SU-DHL-6 (cell line): ENCODE measurements around the gene HS3ST3B1.

Source experiments
- H2AFZ ChIP-seq: fragments of 200-600 bp; sonication (generic); 2 replicates; pipeline ENCODE4 v1.6.1; 2014; ENCODE audit warnings: low read depth, mild to moderate bottlenecking, moderate library complexity, mixed read lengths, antibody characterized with exemption, low read length; ENCODE audit not compliant: severe bottlenecking
- H3F3A ChIP-seq: fragments of 200-600 bp; shearing (Covaris generic); 2 replicates; pipeline ENCODE4 v1.6.0; 2016; ENCODE audit warnings: antibody characterized with exemption, mild to moderate bottlenecking; ENCODE audit not compliant: insufficient read depth
- H3K27ac ChIP-seq: fragments of 200-600 bp; sonication (generic); 2 replicates; pipeline ENCODE4 v1.5.1; 2016; ENCODE audit warnings: low read depth, mild to moderate bottlenecking, low read length, moderate library complexity, mixed read lengths
- H3K27me3 ChIP-seq: fragments of 200-600 bp; sonication (generic), shearing (Covaris generic); 2 replicates; pipeline ENCODE4 v1.6.0; 2014; ENCODE audit warnings: mild to moderate bottlenecking, low read length
- H3K36me3 ChIP-seq: fragments of 200-600 bp; sonication (generic); 2 replicates; pipeline ENCODE4 v1.6.1; 2014; ENCODE audit warnings: mild to moderate bottlenecking, low read length, mixed read lengths
- H3K4me2 ChIP-seq: fragments of 300-600, 200-600 bp; shearing (Covaris generic), sonication (generic); 2 replicates; pipeline ENCODE4 v1.6.0; 2014; ENCODE audit warnings: low read length, low read depth, mild to moderate bottlenecking; ENCODE audit not compliant: poor library complexity, severe bottlenecking
- H3K4me3 ChIP-seq: fragments of 200-600 bp; sonication (generic); 2 replicates; pipeline ENCODE4 v1.5.1; 2014; ENCODE audit warnings: antibody characterized with exemption, low read length, mild to moderate bottlenecking, mixed read lengths; ENCODE audit not compliant: insufficient read depth, poor library complexity, severe bottlenecking
- H3K79me2 ChIP-seq: fragments of 200-600 bp; sonication (generic); 2 replicates; pipeline ENCODE4 v1.6.1; 2014; ENCODE audit warnings: mild to moderate bottlenecking, low read length, moderate library complexity; ENCODE audit not compliant: insufficient read depth
- H3K9ac ChIP-seq: fragments of 200-600 bp; sonication (generic); 2 replicates; pipeline ENCODE4 v1.7.0; 2014; ENCODE audit warnings: mild to moderate bottlenecking, low read length
- H3K9me2 ChIP-seq: fragments of 200-600 bp; sonication (generic); replicated peaks from 2 replicates; pipeline ENCODE4 v1.6.1; 2014; ENCODE audit warnings: low read length; ENCODE audit not compliant: insufficient read depth
- H3K9me3 ChIP-seq: fragments of 200-600 bp; sonication (generic); 2 replicates; pipeline ENCODE4 v1.6.1; 2014; ENCODE audit warnings: low read length, mixed read lengths; ENCODE audit not compliant: insufficient read depth
- H4K20me1 ChIP-seq: fragments of 200-600 bp; sonication (generic); 2 replicates; pipeline ENCODE4 v1.6.1; 2014; ENCODE audit warnings: low read depth, mild to moderate bottlenecking, antibody characterized with exemption, low read length, moderate library complexity, mixed read lengths
- CTCF ChIP-seq: fragments of 200-600 bp; sonication (generic); IDR thresholded peaks from one replicate; pipeline ENCODE4 v1.5.1; 2017; ENCODE audit warnings: antibody characterized with exemption, mild to moderate bottlenecking, low read length, moderate library complexity; ENCODE audit not compliant: insufficient read depth, poor library complexity, severe bottlenecking
- EZH2phosphoT487 ChIP-seq: fragments of 200-600 bp; sonication (generic), shearing (Covaris generic); conservative IDR thresholded peaks from 2 replicates; pipeline ENCODE4 v1.6.1; 2018; ENCODE audit warnings: mild to moderate bottlenecking, antibody characterized with exemption, low read length, moderate library complexity, mixed read lengths

The HS3ST3B1 gene

GRCh38 chr17:14318109-14318917 lies 17.4 kb downstream of the HS3ST3B1 start:
- Histone ChIP-seq H3K9ac (no peak overlapping the region), H3K27me3 (no peaks in the 10 kb centered on the region), H3K27ac (no peak overlapping the region), H3K9me3 (no peaks in the 10 kb centered on the region), H3K9me2 (no peaks in the 10 kb centered on the region), H4K20me1 (no peaks in the 10 kb centered on the region), H3K4me2 (no peak overlapping the region), H3F3A (no peaks in the 10 kb centered on the region), H3K79me2 (no peaks in the 10 kb centered on the region), H3K4me3 (no peak overlapping the region), H3K36me3 (no peaks in the 10 kb centered on the region), H2AFZ (no peak overlapping the region)
- TF ChIP-seq EZH2phosphoT487, result no peak
- TF ChIP-seq CTCF, result no peak

GRCh38 chr17:14318918-14319205 lies 18.0 kb downstream of the HS3ST3B1 start:
- no peak overlapping the region for H2AFZ ChIP-seq
- no peaks in the 10 kb centered on the region for H3K9me3 ChIP-seq
- H3K4me3 ChIP-seq, result no peak overlapping the region
- no peaks in the 10 kb centered on the region for H4K20me1 ChIP-seq
- no peak overlapping the region for H3K4me2 ChIP-seq
- TF ChIP-seq EZH2phosphoT487, result no peak
- TF ChIP-seq CTCF, result no peak
- no peaks in the 10 kb centered on the region for H3K27me3 ChIP-seq
- H3K79me2 ChIP-seq, result no peaks in the 10 kb centered on the region
- no peaks in the 10 kb centered on the region for H3F3A ChIP-seq
- no peaks in the 10 kb centered on the region for H3K9me2 ChIP-seq
- H3K27ac ChIP-seq, result no peak overlapping the region
- H3K36me3 ChIP-seq, result no peaks in the 10 kb centered on the region
- no peak overlapping the region for H3K9ac ChIP-seq

- H3K36me3 ChIP-seq, result no peaks in the 10 kb centered on the region
- no peaks in the 10 kb centered on the region for H3K79me2 ChIP-seq
- H3K9ac ChIP-seq, result no peak overlapping the region
- H3K27me3 ChIP-seq, result no peaks in the 10 kb centered on the region
- no peak overlapping the region for H2AFZ ChIP-seq
- H3F3A ChIP-seq, result no peaks in the 10 kb centered on the region
- H3K4me3 ChIP-seq, result no peak overlapping the region
- H3K4me2 ChIP-seq, result no peak overlapping the region
- no peak overlapping the region for H3K27ac ChIP-seq
- TF ChIP-seq EZH2phosphoT487 (no peak), CTCF (no peak)
- no peaks in the 10 kb centered on the region for H3K9me3 ChIP-seq
- no peaks in the 10 kb centered on the region for H3K9me2 ChIP-seq
- H4K20me1 ChIP-seq, result no peaks in the 10 kb centered on the region
Measured at GRCh38 chr17:14320098-14320497, 19.2 kb downstream of the HS3ST3B1 start.
